ENCODE measurements around the gene PLCG1.

DNA sequence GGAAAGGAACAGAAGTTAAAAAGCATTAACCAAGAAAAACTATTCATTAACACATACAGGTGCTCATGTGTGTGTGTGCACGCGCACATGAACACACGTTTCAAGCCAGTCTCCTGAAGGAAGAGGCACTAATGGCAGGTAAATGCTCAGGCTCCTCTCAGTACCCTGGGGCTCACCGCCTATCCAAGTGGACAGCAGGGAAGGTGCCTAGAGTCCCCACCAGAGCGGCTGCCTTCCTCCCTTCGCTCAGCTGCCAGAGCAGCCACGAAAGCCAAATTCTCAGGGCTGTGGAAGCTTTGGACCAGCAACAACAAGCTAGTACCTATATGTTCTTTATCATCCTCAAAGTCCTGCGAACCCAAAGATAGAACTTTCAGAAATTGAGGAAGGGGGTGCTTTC, 42.6 kb downstream of the PLCG1 start:
- TF ChIP-seq, protein P1, sequence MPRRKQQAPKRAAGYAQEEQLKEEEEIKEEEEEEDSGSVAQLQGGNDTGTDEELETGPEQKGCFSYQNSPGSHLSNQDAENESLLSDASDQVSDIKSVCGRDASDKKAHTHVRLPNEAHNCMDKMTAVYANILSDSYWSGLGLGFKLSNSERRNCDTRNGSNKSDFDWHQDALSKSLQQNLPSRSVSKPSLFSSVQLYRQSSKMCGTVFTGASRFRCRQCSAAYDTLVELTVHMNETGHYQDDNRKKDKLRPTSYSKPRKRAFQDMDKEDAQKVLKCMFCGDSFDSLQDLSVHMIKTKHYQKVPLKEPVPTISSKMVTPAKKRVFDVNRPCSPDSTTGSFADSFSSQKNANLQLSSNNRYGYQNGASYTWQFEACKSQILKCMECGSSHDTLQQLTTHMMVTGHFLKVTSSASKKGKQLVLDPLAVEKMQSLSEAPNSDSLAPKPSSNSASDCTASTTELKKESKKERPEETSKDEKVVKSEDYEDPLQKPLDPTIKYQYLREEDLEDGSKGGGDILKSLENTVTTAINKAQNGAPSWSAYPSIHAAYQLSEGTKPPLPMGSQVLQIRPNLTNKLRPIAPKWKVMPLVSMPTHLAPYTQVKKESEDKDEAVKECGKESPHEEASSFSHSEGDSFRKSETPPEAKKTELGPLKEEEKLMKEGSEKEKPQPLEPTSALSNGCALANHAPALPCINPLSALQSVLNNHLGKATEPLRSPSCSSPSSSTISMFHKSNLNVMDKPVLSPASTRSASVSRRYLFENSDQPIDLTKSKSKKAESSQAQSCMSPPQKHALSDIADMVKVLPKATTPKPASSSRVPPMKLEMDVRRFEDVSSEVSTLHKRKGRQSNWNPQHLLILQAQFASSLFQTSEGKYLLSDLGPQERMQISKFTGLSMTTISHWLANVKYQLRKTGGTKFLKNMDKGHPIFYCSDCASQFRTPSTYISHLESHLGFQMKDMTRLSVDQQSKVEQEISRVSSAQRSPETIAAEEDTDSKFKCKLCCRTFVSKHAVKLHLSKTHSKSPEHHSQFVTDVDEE (CRISPR knock-in tag; IDR thresholded peaks at IDR 0.05) = no peak
- TF ChIP-seq OSR1 (CRISPR knock-in tag; IDR thresholded peaks at IDR 0.05) (no peak), ZNF70 (CRISPR knock-in tag; IDR thresholded peaks at IDR 0.05) (no peak), ZNF565 (CRISPR knock-in tag; conservative IDR thresholded peaks at IDR 0.05; ENCODE audit: low read depth) (no peak), ARNTL (CRISPR knock-in tag; IDR thresholded peaks at IDR 0.05; ENCODE audit: borderline replicate concordance, low read depth) (no peak)

Measured in SK-N-SH treated with all-trans-retinoic acid at 6 μM for 48 hours (cell line).